ENCODE measurements around the gene ZNF738.
"Not testable (repeated sequence)": the region's sequence is repeated elsewhere in the genome, so short reads cannot be mapped to it uniquely, and the experiment has no call there.

GRCh38 chr19:21344841-21345240, 14.0 kb upstream of the ZNF738 start:
- TF ChIP-seq CTCF, POLR2AphosphoS5, POLR2A, EP300 (IDR thresholded peaks at IDR 0.05): not testable (repeated sequence)
